Sigmoid colon (tissue), 7 donors: Measurements from ENCODE around the gene KCND3. TPM values are rescaled to one million over a fixed set of nuclear protein-coding genes. Genes with fewer than 3 reads are reported as not detected.

ENCODE experiments used
- DNase-seq: peaks from one replicate; pipeline ENCODE4 v3.0.0-alpha.2; 2019
- H3K27ac ChIP-seq, 4 donors: fragments of 200-600 bp; sonication (generic); one replicate each; pipeline ENCODE4 v1.5.1; 2016 to 2019; ENCODE audit warnings: mild to moderate bottlenecking in 1 of 4
- H3K27me3 ChIP-seq, 3 donors: fragments of 200-600 bp; sonication (generic); one replicate each; pipeline ENCODE4 v1.5.1; 2019; ENCODE audit warnings: mild to moderate bottlenecking in 1 of 3
- H3K36me3 ChIP-seq, 4 donors: fragments of 200-600 bp; sonication (generic); one replicate each; pipeline ENCODE4 v1.5.1; 2016 to 2019
- H3K4me1 ChIP-seq, 4 donors: fragments of 200-600 bp; sonication (generic); one replicate each; pipeline ENCODE4 v1.5.1; 2017 to 2019
- H3K4me3 ChIP-seq, 4 donors: fragments of 200-600 bp; sonication (generic); one replicate each; pipeline ENCODE4 v1.5.1; 2017 to 2019; ENCODE audit warnings: mild to moderate bottlenecking in 2 of 4, moderate library complexity in 1 of 4
- H3K9me3 ChIP-seq, 4 donors: fragments of 200-600 bp in 3 of 4; sonication (generic) in 3 of 4; one replicate each; pipeline versions ENCODE4 v1.5.1 to v1.6.1; 2013 to 2019
- CTCF ChIP-seq, 4 experiments: fragments of 450-650 bp in 3 of 4; fragments of 200-600 bp in 1 of 4; IDR thresholded peaks; one replicate each; pipeline ENCODE4 v1.5.1; 2016 to 2019; ENCODE audit warnings: antibody characterized with exemption in 4 of 4, mild to moderate bottlenecking in 3 of 4, moderate library complexity in 2 of 4
- EP300 ChIP-seq, 4 donors: sonication (generic); formaldehyde crosslinking; IDR thresholded peaks; one replicate each; pipeline ENCODE4 v1.6.1; 2017; ENCODE audit warnings: antibody characterized with exemption in 4 of 4
- POLR2A ChIP-seq, 2 donors: fragments of 450-650 bp; IDR thresholded peaks; one replicate each; pipeline ENCODE4 v1.6.1; 2016; ENCODE audit warnings: antibody characterized with exemption in 2 of 2, mild to moderate bottlenecking in 2 of 2, moderate library complexity in 2 of 2
- POLR2AphosphoS5 ChIP-seq, 4 donors: sonication (generic); formaldehyde crosslinking; IDR thresholded peaks; one replicate each; pipeline ENCODE4 v1.6.1; 2017; ENCODE audit warnings: antibody characterized with exemption in 4 of 4
- WGBS, 2 donors: extraction: QIAGEN DNeasy Blood & Tissue Kit; methylation state at CpG; one replicate each; pipeline ENCODE4 v1.1.7; 2013; 5-methylcytosine and 5-hydroxymethylcytosine counted together
- intact Hi-C: fragments of 100-400 bp; cut with DNase I; formaldehyde crosslinking; loops from one replicate; pipeline ENCODE4 v1.15.1; 2023
- polyA plus RNA-seq, 3 donors: library from polyadenylated mRNA; stranded (reverse); fragments of 200-250 nt; gene quantifications; one replicate each; pipeline ENCODE4 v1.2.3, GENCODE V29; 2013
- total RNA-seq, 4 donors: library from RNA; depleted of rRNA; stranded (reverse); fragments of >200 nt; gene quantifications; one replicate each; pipeline ENCODE4 v1.1.0, GENCODE V29; 2016
- donor health status: healthy with polysubstance abuse.
- donor health status: Bipolar disorder and iron deficiency.
- donor health status: healthy.

The KCND3 gene
- total and polyA plus RNA-seq, 7 donors: 0.23 to 18.3 (median 5.9) TPM

DNA sequence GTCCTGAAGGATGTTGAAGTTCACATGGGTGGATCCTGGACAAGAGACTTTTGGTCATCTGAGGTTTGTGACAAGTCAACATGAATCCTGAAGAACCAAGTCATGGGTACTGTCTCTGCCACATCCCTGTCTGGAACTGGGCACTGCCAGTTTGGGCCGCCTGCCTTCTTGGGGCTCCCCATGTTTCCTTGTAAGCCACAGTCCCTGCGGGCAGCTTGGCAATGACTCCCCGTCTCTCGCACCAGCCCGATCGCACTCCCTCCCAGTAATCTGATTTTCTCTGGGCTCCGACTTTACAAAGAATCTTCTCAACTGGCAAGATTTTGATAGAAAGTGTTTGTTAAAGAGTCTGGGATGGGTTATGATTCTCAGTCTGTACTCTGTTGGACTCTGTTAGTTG lies 153.4 kb downstream of the KCND3 start:
- intact Hi-C loops: no loop called here
- Histone ChIP-seq H3K27ac (no peak overlapping the region), H3K27me3 (no peaks in the 10 kb centered on the region), H3K36me3 (no peaks in the 10 kb centered on the region), H3K4me3 (no peak overlapping the region), H3K9me3 (no peaks in the 10 kb centered on the region), H3K4me1 (peaks cover 0 to 6% (median 3%) of the 10 kb centered on the region in 4 donors)
- DNase-seq: no peak
- 95 to 97% methylated on average over 7 of the region's 7 CpGs for WGBS, 2 donors
- TF ChIP-seq POLR2A (IDR thresholded peaks at IDR 0.05) (no peak), CTCF (IDR thresholded peaks at IDR 0.05) (no peak), POLR2AphosphoS5 (IDR thresholded peaks at IDR 0.05) (no peak), EP300 (IDR thresholded peaks at IDR 0.05) (no peak)

DNA sequence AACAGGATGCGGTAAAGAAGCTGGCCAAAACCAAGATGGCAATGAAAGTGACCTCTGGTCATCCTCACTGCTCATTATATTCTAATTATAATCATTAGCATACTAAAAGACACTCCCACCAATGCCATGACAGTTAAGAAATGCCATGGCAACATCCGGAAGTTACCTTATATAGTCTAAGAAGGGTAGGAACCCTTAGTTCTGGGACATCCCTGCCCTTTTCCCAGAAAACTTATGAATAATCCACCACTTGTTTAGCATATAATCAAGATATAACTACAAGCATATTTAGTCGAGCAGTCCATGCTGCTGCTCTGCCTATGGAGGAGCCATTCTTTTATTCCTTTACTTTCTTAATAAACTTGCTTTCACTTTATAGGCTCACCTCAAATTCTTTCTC lies 154.0 kb downstream of the KCND3 start:
- Histone ChIP-seq H3K4me1 (peaks cover 0 to 6% (median 3%) of the 10 kb centered on the region in 4 donors), H3K4me3 (no peak overlapping the region), H3K27me3 (no peaks in the 10 kb centered on the region), H3K9me3 (no peaks in the 10 kb centered on the region), H3K36me3 (no peaks in the 10 kb centered on the region), H3K27ac (no peak overlapping the region)
- TF ChIP-seq POLR2AphosphoS5 (IDR thresholded peaks at IDR 0.05) (no peak), EP300 (IDR thresholded peaks at IDR 0.05) (no peak)
- intact Hi-C loops: no loop called here
- no peak for DNase-seq
- 86 to 92% methylated on average over 3 of the region's 3 CpGs for WGBS, 2 donors

GRCh38 chr1:111834956-111835355 lies 154.5 kb downstream of the KCND3 start:
- H3K9me3 ChIP-seq: no peaks in the 10 kb centered on the region
- H3K36me3 ChIP-seq: no peaks in the 10 kb centered on the region
- H3K27ac ChIP-seq: no peak overlapping the region
- no peak overlapping the region for H3K4me3 ChIP-seq
- H3K27me3 ChIP-seq: no peaks in the 10 kb centered on the region
- 82 to 86% methylated on average over 5 of the region's 5 CpGs for WGBS, 2 donors
- DNase-seq: no peak
- TF ChIP-seq POLR2AphosphoS5 (IDR thresholded peaks at IDR 0.05) (no peak), POLR2A (IDR thresholded peaks at IDR 0.05) (no peak), EP300 (IDR thresholded peaks at IDR 0.05) (no peak), CTCF (IDR thresholded peaks at IDR 0.05) (no peak)
- intact Hi-C loops: no loop called here
- peaks cover 0 to 6% (median 3%) of the 10 kb centered on the region in 4 donors for H3K4me1 ChIP-seq

GRCh38 chr1:111833334-111833733 lies 156.1 kb downstream of the KCND3 start:
- intact Hi-C loops: no loop called here
- no peak for DNase-seq
- Histone ChIP-seq H3K27ac (no peak overlapping the region), H3K4me3 (no peak overlapping the region), H3K9me3 (no peaks in the 10 kb centered on the region), H3K4me1 (peaks cover 0 to 6% (median 3%) of the 10 kb centered on the region in 4 donors), H3K27me3 (no peaks in the 10 kb centered on the region), H3K36me3 (no peaks in the 10 kb centered on the region)
- WGBS, 2 donors: 76 to 78% methylated on average over 4 of the region's 4 CpGs
- TF ChIP-seq CTCF (IDR thresholded peaks at IDR 0.05): no peak
- TF ChIP-seq EP300 (IDR thresholded peaks at IDR 0.05): no peak
- no peak for TF ChIP-seq POLR2A (IDR thresholded peaks at IDR 0.05)
- no peak for TF ChIP-seq POLR2AphosphoS5 (IDR thresholded peaks at IDR 0.05)

- TF ChIP-seq EP300 (IDR thresholded peaks at IDR 0.05) (no peak), CTCF (IDR thresholded peaks at IDR 0.05) (no peak), POLR2A (IDR thresholded peaks at IDR 0.05) (no peak), POLR2AphosphoS5 (IDR thresholded peaks at IDR 0.05) (no peak)
- no peak for DNase-seq
- WGBS, 2 donors: 76 to 78% methylated on average over 10 of the region's 10 CpGs
- Histone ChIP-seq H3K36me3 (no peaks in the 10 kb centered on the region), H3K27me3 (no peaks in the 10 kb centered on the region), H3K4me3 (no peak overlapping the region), H3K27ac (no peak overlapping the region), H3K9me3 (no peaks in the 10 kb centered on the region), H3K4me1 (peaks cover 0 to 6% (median 2%) of the 10 kb centered on the region in 4 donors)
- intact Hi-C loops: no loop called here
Measured at GRCh38 chr1:111832521-111833155, 156.8 kb downstream of the KCND3 start.
